Mucosa of descending colon (tissue), 3 donors: ENCODE results near the gene SEPHS1. TPM values are rescaled to one million over a fixed set of nuclear protein-coding genes. Genes with fewer than 3 reads are reported as not detected.
"Not testable (repeated sequence)": the region's sequence is repeated elsewhere in the genome, so short reads cannot be mapped to it uniquely, and the experiment has no call there.

Source experiments
- ATAC-seq: fragments of 200-7000 bp; cut with Tn5 transposase; one replicate; pipeline ENCODE4 v1.9.1; 2020; ENCODE audit warnings: mild to moderate bottlenecking, moderate library complexity
- DNase-seq, 3 donors: peaks; one replicate each; pipeline ENCODE4 v3.0.0-alpha.2; 2020
- H3K36me3 ChIP-seq: fragments of 200-600 bp; one replicate; pipeline ENCODE4 v1.8.0; 2021; ENCODE audit warnings: low read depth, mild to moderate bottlenecking
- H3K4me1 ChIP-seq: fragments of 200-600 bp; one replicate; pipeline ENCODE4 v1.8.0; 2021; ENCODE audit warnings: low read depth, mild to moderate bottlenecking
- H3K4me3 ChIP-seq: fragments of 200-600 bp; one replicate; pipeline ENCODE4 v1.8.0; 2021; ENCODE audit warnings: mild to moderate bottlenecking
- H3K9me3 ChIP-seq: fragments of 200-600 bp; one replicate; pipeline ENCODE4 v1.8.0; 2021; ENCODE audit warnings: mild to moderate bottlenecking
- intact Hi-C, 2 donors: fragments of 100-400 bp; cut with DNase I in 1 of 2; cut with micrococcal nuclease in 1 of 2; formaldehyde crosslinking; loops; one replicate each; pipeline versions ENCODE4 v1.11.0 to v1.11.1; 2022; cut with DNase I, micrococcal nuclease
- total RNA-seq, 3 donors: library from RNA; stranded (reverse); fragmentation: NEBNext Ultra II Directional in 2 of 3; extraction: Animal tissue kit (Norgen Biotek cat#: 25700) in 2 of 3; gene quantifications; one replicate each; pipeline versions ENCODE4 v1.2.1 to v1.2.4, GENCODE V29; 2021 to 2023
- TF ChIP-seq, protein P1 (sequence below): fragments of 200-600 bp; IDR thresholded peaks from one replicate; pipeline ENCODE4 v1.8.0; 2022; ENCODE audit warnings: antibody characterized with exemption, mild to moderate bottlenecking
- donor health status: DM: no; HTN: no; CAD: no; lungs with moderate emphysema.
- donor health status: DM: no; HTN: no; CAD: no.
- donor health status: DM: no; HTN: yes; CAD: no.

SEPHS1 gene
- total RNA-seq, 3 donors from 2014 or later, result 32.3 to 40.3 (median 36.6) TPM

DNA sequence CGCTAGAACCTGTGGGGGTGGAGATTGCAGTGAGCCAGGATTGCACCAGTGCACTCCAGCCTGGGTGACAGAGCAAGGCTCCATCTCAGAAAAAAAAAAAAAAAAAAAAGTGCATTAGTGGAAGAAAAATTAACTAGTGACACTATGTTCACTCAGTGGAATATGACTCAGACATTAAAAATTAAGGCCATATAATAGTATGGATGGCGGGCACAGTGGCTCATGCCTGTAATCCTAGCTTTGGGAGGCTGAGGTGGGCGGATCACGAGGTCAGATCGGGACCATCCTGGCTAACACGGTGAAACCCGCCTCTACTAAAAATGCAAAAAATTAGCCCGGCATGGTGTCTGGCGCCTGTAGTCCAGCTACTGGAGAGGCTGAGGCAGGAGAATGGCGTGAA is 51.6 kb downstream of the SEPHS1 start:
- DNase-seq (no peak), ATAC-seq (no peak)
- no peak overlapping the region for H3K4me3 ChIP-seq
- H3K9me3 ChIP-seq, result no peaks in the 10 kb centered on the region
- peaks cover 6% of the 10 kb centered on the region for H3K4me1 ChIP-seq
- intact Hi-C loops, result no loop called here
- H3K36me3 ChIP-seq, result no peaks in the 10 kb centered on the region
- TF ChIP-seq, protein P1, sequence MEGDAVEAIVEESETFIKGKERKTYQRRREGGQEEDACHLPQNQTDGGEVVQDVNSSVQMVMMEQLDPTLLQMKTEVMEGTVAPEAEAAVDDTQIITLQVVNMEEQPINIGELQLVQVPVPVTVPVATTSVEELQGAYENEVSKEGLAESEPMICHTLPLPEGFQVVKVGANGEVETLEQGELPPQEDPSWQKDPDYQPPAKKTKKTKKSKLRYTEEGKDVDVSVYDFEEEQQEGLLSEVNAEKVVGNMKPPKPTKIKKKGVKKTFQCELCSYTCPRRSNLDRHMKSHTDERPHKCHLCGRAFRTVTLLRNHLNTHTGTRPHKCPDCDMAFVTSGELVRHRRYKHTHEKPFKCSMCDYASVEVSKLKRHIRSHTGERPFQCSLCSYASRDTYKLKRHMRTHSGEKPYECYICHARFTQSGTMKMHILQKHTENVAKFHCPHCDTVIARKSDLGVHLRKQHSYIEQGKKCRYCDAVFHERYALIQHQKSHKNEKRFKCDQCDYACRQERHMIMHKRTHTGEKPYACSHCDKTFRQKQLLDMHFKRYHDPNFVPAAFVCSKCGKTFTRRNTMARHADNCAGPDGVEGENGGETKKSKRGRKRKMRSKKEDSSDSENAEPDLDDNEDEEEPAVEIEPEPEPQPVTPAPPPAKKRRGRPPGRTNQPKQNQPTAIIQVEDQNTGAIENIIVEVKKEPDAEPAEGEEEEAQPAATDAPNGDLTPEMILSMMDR, result no peak

DNA sequence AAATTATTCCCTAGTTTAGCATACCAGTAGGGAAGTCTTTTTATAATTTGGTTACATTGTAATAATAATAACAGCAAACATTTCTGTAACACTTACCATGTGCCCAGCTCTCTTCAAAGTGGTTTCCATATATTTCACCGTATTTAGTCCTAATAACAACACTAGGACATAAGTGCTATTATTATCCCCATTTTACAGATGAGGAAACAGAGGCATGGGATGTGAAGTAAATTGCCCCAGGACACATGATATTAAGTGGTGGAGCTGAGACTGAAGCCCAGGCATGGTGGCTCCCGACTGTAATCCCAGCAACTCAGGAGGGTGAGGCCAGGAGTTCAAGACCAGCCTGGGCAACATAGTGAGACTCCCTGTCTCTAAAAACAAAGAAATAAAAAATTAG is 53.3 kb downstream of the SEPHS1 start:
- TF ChIP-seq, protein P1, result no peak
- DNase-seq (no peak), ATAC-seq (no peak)
- Histone ChIP-seq H3K4me1 (peaks cover 2% of the 10 kb centered on the region), H3K9me3 (no peaks in the 10 kb centered on the region), H3K36me3 (no peaks in the 10 kb centered on the region), H3K4me3 (no peak overlapping the region)
- intact Hi-C loops, result no loop called here

DNA sequence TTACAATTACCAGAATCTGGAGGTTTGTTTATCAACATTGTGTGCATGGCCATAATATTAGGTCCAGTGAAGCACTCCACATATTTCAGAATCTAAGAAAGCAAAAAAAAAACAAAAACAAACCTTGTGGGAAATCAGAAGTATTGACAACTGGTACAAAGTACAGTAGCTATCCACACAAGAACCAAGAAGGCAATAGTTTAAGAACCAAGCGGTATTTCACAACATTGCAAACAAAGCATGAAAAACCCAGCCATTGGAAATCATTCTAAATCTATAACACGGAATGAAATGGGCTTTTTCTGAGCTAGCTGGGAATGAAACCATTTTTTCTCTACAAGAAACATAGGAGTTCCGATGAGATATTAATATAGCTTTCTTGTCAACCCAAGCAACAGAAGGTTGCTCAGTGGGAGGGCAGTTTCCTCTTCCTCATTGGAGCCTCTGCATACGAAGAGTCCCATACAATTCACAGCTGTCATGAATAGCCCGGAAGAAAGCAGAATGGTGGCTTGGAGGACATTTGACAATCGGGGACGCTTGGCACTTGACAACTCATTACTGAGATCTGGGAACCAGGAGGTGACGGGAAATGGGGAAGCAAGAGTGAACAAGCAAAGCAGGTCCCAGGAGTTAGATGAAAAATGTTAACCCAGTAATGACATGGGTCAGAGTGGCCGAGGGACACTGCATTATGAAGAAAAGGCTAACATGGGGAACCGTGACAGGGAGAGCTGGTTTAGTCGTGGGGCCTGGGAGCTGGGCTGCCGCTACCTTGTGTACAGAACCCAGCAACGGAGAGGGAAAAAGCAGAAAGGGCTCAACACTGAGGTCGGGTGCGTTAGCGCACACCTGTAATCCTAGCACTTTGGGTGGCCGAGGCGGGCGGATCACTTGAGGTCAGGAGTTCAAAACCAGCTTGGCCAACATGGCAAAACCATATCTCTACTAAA is 56.0 kb downstream of the SEPHS1 start:
- Histone ChIP-seq H3K9me3 (no peaks in the 10 kb centered on the region), H3K4me1 (no peaks in the 10 kb centered on the region), H3K36me3 (no peaks in the 10 kb centered on the region), H3K4me3 (no peak overlapping the region)
- intact Hi-C loops, result no loop called here
- ATAC-seq (no peak), DNase-seq (no peak)
- TF ChIP-seq, protein P1, result no peak

DNA sequence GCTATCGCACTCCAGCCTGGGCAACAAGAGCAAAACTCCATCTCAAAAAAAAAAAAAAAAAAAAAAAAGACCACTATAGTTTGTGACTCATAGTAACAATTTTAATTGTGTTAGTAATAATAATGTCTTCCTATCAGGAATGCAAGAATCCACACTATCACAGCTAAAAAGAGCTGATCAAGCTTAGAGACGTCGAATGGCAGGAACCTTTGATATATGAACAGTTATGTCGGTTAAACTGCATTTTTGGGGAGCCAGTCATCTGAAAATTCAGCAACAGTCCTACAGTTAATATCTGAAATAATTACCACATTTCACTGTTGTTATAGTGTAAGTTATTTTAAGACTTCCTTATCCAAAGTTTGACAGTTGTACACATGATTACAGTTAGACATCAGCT is 57.0 kb downstream of the SEPHS1 start:
- no peak for ATAC-seq
- Histone ChIP-seq H3K9me3 (no peaks in the 10 kb centered on the region), H3K4me3 (no peak overlapping the region), H3K4me1 (no peaks in the 10 kb centered on the region), H3K36me3 (no peaks in the 10 kb centered on the region)
- intact Hi-C loops, result no loop called here
- TF ChIP-seq, protein P1, result no peak
- DNase-seq, result no peak

DNA sequence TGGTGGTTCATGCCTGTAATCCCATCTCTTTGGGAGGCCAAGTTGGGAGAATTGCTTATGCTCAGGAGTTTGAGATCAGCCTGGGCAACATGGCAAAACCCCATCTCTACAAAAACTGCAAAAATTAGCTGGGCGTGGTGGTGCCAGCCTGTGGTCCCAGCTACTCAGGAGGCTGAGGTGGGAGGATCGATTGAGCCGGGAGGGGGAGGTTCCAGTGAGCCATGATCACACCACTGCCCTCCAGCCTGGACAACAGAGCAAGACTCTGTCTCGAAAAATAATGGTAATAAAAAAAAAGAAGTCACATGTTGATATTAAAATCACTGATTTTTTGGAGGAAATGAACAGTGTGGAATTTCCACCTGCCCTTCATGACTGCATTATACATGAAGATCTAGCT is 64.0 kb downstream of the SEPHS1 start:
- H3K4me3 ChIP-seq, result no peak overlapping the region
- intact Hi-C loops, result no loop called here
- H3K36me3 ChIP-seq, result no peaks in the 10 kb centered on the region
- no peak for ATAC-seq
- TF ChIP-seq, protein P1, result no peak
- no peaks in the 10 kb centered on the region for H3K9me3 ChIP-seq
- no peak for DNase-seq
- H3K4me1 ChIP-seq, result no peaks in the 10 kb centered on the region

DNA sequence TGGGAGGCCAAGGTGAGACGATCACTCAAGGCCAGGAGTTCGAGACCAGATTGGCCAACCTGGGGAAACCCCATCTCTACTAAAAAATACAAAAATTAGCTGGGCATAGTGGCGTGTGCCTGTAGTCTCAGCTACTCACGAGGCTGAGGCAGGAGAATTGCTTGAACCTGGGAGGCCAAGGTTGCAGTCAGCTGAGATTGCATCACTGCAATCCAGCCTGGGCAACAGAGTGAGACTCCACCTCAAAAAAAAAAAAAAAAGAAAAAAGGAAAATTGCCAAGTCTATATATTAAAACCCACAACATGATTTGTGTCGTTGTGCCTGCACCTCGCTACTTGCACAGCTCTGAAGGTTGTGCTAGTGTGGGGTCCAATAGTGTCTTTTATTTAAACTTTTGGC is 65.7 kb downstream of the SEPHS1 start:
- H3K4me3 ChIP-seq, H3K4me1 ChIP-seq, H3K36me3 ChIP-seq, intact Hi-C loops, H3K9me3 ChIP-seq, ATAC-seq, DNase-seq: not testable (repeated sequence)
